Parathyroid adenoma (tissue), 2 donors: ENCODE measurements around the gene NEGR1.

Source experiments
- H2AFZ ChIP-seq: fragments of 300-600 bp; sonication (generic); one replicate; pipeline ENCODE4 v1.7.0; 2017; ENCODE audit warnings: antibody characterized with exemption, mild to moderate bottlenecking
- H3K27ac ChIP-seq: fragments of 300-600 bp; sonication (generic); one replicate; pipeline ENCODE4 v1.7.0; 2017
- H3K27me3 ChIP-seq: fragments of 300-600 bp; sonication (generic); one replicate; pipeline ENCODE4 v1.7.0; 2017; ENCODE audit warnings: low read length; ENCODE audit not compliant: control insufficient read depth, insufficient read depth
- H3K36me3 ChIP-seq: fragments of 300-600 bp; sonication (generic); one replicate; pipeline ENCODE4 v1.7.0; 2017; ENCODE audit warnings: low read length; ENCODE audit not compliant: control insufficient read depth, insufficient read depth
- H3K4me1 ChIP-seq: fragments of 300-600 bp; sonication (generic); one replicate; pipeline ENCODE4 v1.7.0; 2017; ENCODE audit warnings: control low read depth
- H3K4me2 ChIP-seq: fragments of 300-600 bp; sonication (generic); one replicate; pipeline ENCODE4 v1.7.0; 2017; ENCODE audit warnings: low read length
- H3K4me3 ChIP-seq: fragments of 300-600 bp; sonication (generic); one replicate; pipeline ENCODE4 v1.7.0; 2017; ENCODE audit warnings: low read depth, low read length
- H3K79me2 ChIP-seq: fragments of 300-600 bp; sonication (generic); one replicate; pipeline ENCODE4 v1.7.0; 2017; ENCODE audit warnings: control low read depth
- H3K9ac ChIP-seq: fragments of 300-600 bp; sonication (generic); one replicate; pipeline ENCODE4 v1.7.0; 2017; ENCODE audit warnings: mild to moderate bottlenecking
- H3K9me3 ChIP-seq: fragments of 300-600 bp; sonication (generic); one replicate; pipeline ENCODE4 v1.7.0; 2017; ENCODE audit warnings: low read length; ENCODE audit not compliant: control insufficient read depth
- TF ChIP-seq, protein P1 (sequence below): fragments of 300-600 bp; sonication (generic); IDR thresholded peaks from one replicate; pipeline ENCODE4 v1.7.0; 2017; ENCODE audit warnings: antibody characterized with exemption, mild to moderate bottlenecking
- donor health status: primary hyperparathyroidism.

NEGR1 gene

DNA sequence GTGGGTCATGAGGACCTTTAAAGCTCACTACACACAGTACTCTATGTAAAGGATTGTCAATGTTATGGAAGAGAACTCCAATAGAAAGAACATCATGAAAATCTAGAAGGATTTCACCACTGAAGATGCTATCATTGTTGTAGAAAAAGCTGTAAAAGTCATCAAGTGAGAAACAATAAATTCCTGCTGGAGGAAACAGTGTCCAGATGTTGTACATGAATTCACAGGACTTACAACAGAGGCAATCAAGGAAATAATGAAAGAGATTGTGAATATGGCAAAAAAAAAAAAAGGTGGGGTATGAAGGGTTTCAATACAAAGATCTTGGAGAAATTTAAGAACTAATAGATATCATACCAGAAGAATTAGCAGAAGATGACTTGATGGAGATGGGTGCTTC is 846.4 kb downstream of the NEGR1 start:
- H3K9me3 ChIP-seq, result no peaks in the 10 kb centered on the region
- no peaks in the 10 kb centered on the region for H3K4me1 ChIP-seq
- no peak overlapping the region for H3K4me3 ChIP-seq
- no peak overlapping the region for H3K4me2 ChIP-seq
- no peak overlapping the region for H3K27ac ChIP-seq
- H3K27me3 ChIP-seq, result no peaks in the 10 kb centered on the region
- no peaks in the 10 kb centered on the region for H3K79me2 ChIP-seq
- H3K36me3 ChIP-seq, result no peaks in the 10 kb centered on the region
- H2AFZ ChIP-seq, result no peak overlapping the region
- TF ChIP-seq, protein P1, sequence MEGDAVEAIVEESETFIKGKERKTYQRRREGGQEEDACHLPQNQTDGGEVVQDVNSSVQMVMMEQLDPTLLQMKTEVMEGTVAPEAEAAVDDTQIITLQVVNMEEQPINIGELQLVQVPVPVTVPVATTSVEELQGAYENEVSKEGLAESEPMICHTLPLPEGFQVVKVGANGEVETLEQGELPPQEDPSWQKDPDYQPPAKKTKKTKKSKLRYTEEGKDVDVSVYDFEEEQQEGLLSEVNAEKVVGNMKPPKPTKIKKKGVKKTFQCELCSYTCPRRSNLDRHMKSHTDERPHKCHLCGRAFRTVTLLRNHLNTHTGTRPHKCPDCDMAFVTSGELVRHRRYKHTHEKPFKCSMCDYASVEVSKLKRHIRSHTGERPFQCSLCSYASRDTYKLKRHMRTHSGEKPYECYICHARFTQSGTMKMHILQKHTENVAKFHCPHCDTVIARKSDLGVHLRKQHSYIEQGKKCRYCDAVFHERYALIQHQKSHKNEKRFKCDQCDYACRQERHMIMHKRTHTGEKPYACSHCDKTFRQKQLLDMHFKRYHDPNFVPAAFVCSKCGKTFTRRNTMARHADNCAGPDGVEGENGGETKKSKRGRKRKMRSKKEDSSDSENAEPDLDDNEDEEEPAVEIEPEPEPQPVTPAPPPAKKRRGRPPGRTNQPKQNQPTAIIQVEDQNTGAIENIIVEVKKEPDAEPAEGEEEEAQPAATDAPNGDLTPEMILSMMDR, result no peak
- no peak overlapping the region for H3K9ac ChIP-seq

- TF ChIP-seq, protein P1, result no peak
- H3K4me3 ChIP-seq, result no peak overlapping the region
- no peak overlapping the region for H2AFZ ChIP-seq
- H3K9me3 ChIP-seq, result no peaks in the 10 kb centered on the region
- H3K4me2 ChIP-seq, result no peak overlapping the region
- H3K27me3 ChIP-seq, result no peaks in the 10 kb centered on the region
- no peaks in the 10 kb centered on the region for H3K79me2 ChIP-seq
- no peak overlapping the region for H3K9ac ChIP-seq
- H3K36me3 ChIP-seq, result no peaks in the 10 kb centered on the region
- H3K4me1 ChIP-seq, result no peaks in the 10 kb centered on the region
- no peak overlapping the region for H3K27ac ChIP-seq
Observed at GRCh38 chr1:71434240-71434639, 848.1 kb downstream of the NEGR1 start.

DNA sequence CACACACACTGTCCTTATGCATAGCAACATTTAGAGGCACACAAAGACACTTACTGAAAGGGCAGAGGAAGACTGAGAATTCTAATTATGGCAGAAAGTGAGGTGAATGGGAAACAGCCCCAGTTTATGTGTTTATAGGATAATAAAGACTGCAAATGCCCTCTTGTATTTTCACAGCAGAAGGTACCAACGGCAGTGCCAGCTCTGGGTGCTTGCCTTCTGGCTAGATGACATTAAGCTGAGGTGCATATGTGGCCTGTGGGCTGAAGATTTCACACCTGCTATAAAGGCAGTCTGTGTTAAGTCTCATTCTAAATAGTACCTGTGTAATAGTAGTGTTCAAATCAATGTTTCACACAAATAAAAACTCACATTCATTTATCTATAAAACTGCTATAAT is 854.3 kb downstream of the NEGR1 start:
- TF ChIP-seq, protein P1, result no peak
- no peak overlapping the region for H3K27ac ChIP-seq
- H3K4me2 ChIP-seq, result no peak overlapping the region
- no peak overlapping the region for H2AFZ ChIP-seq
- no peaks in the 10 kb centered on the region for H3K79me2 ChIP-seq
- no peaks in the 10 kb centered on the region for H3K27me3 ChIP-seq
- H3K9me3 ChIP-seq, result no peaks in the 10 kb centered on the region
- no peak overlapping the region for H3K9ac ChIP-seq
- no peak overlapping the region for H3K4me3 ChIP-seq
- no peaks in the 10 kb centered on the region for H3K4me1 ChIP-seq
- H3K36me3 ChIP-seq, result no peaks in the 10 kb centered on the region

DNA sequence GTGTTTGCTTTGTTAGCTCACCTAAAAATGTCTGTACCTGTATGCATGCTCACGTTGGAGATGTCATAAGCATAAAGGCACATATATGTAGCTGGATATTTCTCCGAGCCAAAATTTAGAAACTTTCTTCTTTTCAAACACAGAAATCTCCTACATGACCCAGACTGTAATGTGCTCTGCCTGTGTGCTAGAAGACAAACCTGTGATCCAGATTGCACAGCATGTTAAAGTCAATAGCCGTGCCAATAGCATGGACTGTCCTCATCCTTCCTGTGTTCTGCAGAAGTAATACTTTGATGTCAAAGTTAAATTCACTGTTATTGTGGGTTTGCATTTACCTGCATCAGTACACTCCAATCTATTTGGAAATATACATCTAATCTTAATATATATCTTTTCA is 855.3 kb downstream of the NEGR1 start:
- TF ChIP-seq, protein P1, result no peak
- Histone ChIP-seq H3K79me2 (no peaks in the 10 kb centered on the region), H2AFZ (no peak overlapping the region), H3K4me3 (no peak overlapping the region), H3K4me2 (no peak overlapping the region), H3K27me3 (no peaks in the 10 kb centered on the region), H3K27ac (no peak overlapping the region), H3K9ac (no peak overlapping the region), H3K9me3 (no peaks in the 10 kb centered on the region), H3K36me3 (no peaks in the 10 kb centered on the region), H3K4me1 (no peaks in the 10 kb centered on the region)

DNA sequence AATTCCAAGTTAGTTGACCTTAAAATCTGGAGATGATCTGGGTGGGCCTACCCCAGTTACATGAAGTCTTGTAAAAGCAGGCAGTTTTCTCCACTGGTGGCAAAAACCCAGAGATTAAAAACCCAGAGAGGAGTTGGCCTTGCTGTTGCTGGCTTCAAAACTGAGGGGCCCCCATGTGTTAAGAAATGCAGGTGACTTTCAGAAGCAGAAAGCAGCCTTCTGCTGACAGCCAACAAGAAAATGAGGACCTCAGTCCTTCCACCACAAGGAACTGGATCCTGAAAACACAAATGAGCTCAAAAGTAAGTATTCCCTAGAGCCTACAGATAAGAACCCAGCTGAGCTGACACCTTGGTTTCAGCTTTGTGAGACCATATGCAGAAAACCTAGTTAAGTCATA is 857.8 kb downstream of the NEGR1 start:
- H3K4me1 ChIP-seq, result no peaks in the 10 kb centered on the region
- H3K4me3 ChIP-seq, result no peak overlapping the region
- H2AFZ ChIP-seq, result no peak overlapping the region
- no peaks in the 10 kb centered on the region for H3K27me3 ChIP-seq
- H3K4me2 ChIP-seq, result no peak overlapping the region
- H3K79me2 ChIP-seq, result no peaks in the 10 kb centered on the region
- no peak overlapping the region for H3K27ac ChIP-seq
- TF ChIP-seq, protein P1, result no peak
- no peak overlapping the region for H3K9ac ChIP-seq
- no peaks in the 10 kb centered on the region for H3K36me3 ChIP-seq
- H3K9me3 ChIP-seq, result no peaks in the 10 kb centered on the region
